Central memory CD8-positive, alpha-beta T cell (primary cell): ENCODE data around the gene SLC24A3.

Source experiments
- ATAC-seq: fragments of 150-1000 bp; cut with Tn5 transposase; replicated peaks from 2 replicates; pipeline ENCODE4 v1.10.0; 2022; ENCODE audit warnings: mild to moderate bottlenecking, moderate FRiP score, moderate number of reproducible peaks; ENCODE audit not compliant: poor library complexity, severe bottlenecking; ENCODE audit errors: extremely low read depth
- DNase-seq, 2 donors: peaks; one replicate each; pipeline ENCODE4 v3.0.0; 2021; ENCODE audit warnings: low spot score in 2 of 2
- H3K27ac Mint-ChIP-seq: one replicate; pipeline ENCODE4 v1.8.0; 2022; ENCODE audit warnings: low read depth, mild to moderate bottlenecking, moderate library complexity, mixed read lengths
- H3K27me3 Mint-ChIP-seq: one replicate; pipeline ENCODE4 v1.8.0; 2022; ENCODE audit warnings: mixed read lengths
- H3K36me3 Mint-ChIP-seq: one replicate; pipeline ENCODE4 v1.8.0; 2022; ENCODE audit warnings: mild to moderate bottlenecking, moderate library complexity, mixed read lengths; ENCODE audit not compliant: insufficient read depth
- H3K4me1 Mint-ChIP-seq: one replicate; pipeline ENCODE4 v1.8.0; 2022; ENCODE audit warnings: mixed read lengths
- H3K4me3 Mint-ChIP-seq: one replicate; pipeline ENCODE4 v1.8.0; 2022; ENCODE audit warnings: mild to moderate bottlenecking, moderate library complexity, mixed read lengths
- H3K9me3 Mint-ChIP-seq: one replicate; pipeline ENCODE4 v1.8.0; 2022; ENCODE audit warnings: mixed read lengths

The SLC24A3 gene

DNA sequence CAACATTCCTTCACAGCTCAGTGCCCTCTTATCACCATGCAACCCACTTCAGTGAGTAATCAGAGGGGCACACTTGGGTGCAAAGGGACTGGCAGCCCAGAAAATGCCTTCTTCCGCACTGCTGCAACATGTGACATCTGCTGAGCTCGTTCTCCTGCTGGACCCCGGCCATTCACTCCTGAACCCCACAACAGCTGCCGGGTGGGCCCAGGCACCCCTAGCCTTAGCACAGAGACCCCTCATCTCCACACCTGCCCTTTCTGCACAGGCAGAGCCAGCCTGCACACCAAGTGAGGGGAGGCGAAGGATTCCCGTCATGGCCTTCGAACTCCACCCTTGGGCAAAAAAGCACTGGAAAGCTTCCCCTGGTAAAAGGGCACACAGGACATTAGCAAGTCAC, 381.3 kb downstream of the SLC24A3 start:
- H3K4me1 Mint-ChIP-seq: no peaks in the 10 kb centered on the region
- no peaks in the 10 kb centered on the region for H3K36me3 Mint-ChIP-seq
- H3K9me3 Mint-ChIP-seq: peaks cover 10% of the 10 kb centered on the region
- DNase-seq: no peak
- H3K27ac Mint-ChIP-seq: no peak overlapping the region
- H3K4me3 Mint-ChIP-seq: no peak overlapping the region
- no peak for ATAC-seq
- no peaks in the 10 kb centered on the region for H3K27me3 Mint-ChIP-seq

- Mint-ChIP-seq H3K27ac (no peak overlapping the region), H3K9me3 (peaks cover 10% of the 10 kb centered on the region), H3K4me3 (no peak overlapping the region), H3K36me3 (no peaks in the 10 kb centered on the region), H3K4me1 (no peaks in the 10 kb centered on the region), H3K27me3 (no peaks in the 10 kb centered on the region)
- ATAC-seq (no peak), DNase-seq (no peak)
These were observed 382.5 kb downstream of the SLC24A3 start for GRCh38 chr20:19594896-19595295.

DNA sequence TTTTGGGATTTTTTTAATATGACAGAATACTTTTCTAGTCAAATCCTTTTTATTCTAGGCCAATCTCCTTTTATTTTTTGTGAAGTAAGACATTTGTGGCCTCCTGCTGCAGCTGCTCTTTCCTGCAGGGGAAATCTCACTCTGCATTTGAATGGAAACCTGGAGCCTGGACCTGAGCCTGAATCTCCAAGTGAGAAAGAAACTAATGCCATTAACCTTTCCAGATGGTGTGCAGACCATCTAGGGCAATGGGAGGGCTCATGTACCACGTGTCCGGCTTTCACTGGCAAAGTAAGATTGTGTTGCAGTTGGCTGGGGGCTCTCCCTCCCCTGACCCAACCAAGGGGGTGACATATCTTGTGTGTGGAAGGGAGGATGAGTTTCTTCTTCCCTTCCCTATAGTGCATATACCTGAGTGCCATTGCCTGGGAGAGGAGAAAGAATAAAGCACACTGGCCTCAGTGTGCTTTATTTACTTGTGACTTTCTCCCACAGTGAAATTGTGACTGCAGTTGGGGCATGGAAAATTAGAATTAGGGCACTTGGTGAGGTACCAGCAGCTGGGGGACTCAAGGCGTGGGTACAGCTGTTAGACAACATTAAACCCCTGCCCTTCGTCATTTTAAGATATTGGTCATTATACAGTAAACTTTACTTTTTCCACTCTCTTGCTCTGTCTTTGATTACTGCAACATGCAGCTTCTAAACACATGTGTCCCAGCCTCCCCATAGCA, 385.8 kb downstream of the SLC24A3 start:
- Mint-ChIP-seq H3K4me1 (no peaks in the 10 kb centered on the region), H3K9me3 (no peaks in the 10 kb centered on the region), H3K27me3 (no peaks in the 10 kb centered on the region), H3K4me3 (no peak overlapping the region), H3K27ac (no peak overlapping the region), H3K36me3 (no peaks in the 10 kb centered on the region)
- ATAC-seq (no peak), DNase-seq (no peak)

DNA sequence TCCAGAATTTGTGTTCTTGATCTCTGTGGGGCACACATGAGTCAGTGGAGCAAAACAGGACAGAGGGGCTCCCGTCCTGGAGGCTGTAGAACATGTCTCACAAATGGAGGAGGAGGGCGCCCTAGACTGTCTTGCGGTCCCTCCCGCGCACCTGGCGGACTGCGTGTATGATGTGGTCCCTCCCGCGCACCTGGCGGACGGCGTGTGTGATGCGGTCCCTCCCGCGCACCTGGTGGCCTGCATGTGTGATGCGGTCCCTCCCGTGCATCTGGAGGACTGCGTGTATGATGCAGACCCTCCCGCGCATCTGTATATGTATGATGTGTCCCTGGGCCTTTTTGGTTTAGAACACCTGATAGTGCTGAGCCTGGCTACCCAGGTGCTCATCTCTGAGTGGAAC, 386.8 kb downstream of the SLC24A3 start:
- H3K27me3 Mint-ChIP-seq: no peaks in the 10 kb centered on the region
- H3K27ac Mint-ChIP-seq: no peak overlapping the region
- H3K9me3 Mint-ChIP-seq: no peaks in the 10 kb centered on the region

GRCh38 chr20:19600042-19600441, 387.6 kb downstream of the SLC24A3 start:
- Mint-ChIP-seq H3K27me3 (no peaks in the 10 kb centered on the region), H3K36me3 (no peaks in the 10 kb centered on the region), H3K27ac (no peak overlapping the region), H3K9me3 (no peaks in the 10 kb centered on the region), H3K4me1 (no peaks in the 10 kb centered on the region), H3K4me3 (no peak overlapping the region)
- no peak for ATAC-seq
- no peak for DNase-seq

More for the DNA sequence above, 386.8 kb downstream of the SLC24A3 start:
- Mint-ChIP-seq H3K4me3 (no peak overlapping the region), H3K36me3 (no peaks in the 10 kb centered on the region), H3K4me1 (no peaks in the 10 kb centered on the region)
- no peak for ATAC-seq
- DNase-seq: no peak

DNA sequence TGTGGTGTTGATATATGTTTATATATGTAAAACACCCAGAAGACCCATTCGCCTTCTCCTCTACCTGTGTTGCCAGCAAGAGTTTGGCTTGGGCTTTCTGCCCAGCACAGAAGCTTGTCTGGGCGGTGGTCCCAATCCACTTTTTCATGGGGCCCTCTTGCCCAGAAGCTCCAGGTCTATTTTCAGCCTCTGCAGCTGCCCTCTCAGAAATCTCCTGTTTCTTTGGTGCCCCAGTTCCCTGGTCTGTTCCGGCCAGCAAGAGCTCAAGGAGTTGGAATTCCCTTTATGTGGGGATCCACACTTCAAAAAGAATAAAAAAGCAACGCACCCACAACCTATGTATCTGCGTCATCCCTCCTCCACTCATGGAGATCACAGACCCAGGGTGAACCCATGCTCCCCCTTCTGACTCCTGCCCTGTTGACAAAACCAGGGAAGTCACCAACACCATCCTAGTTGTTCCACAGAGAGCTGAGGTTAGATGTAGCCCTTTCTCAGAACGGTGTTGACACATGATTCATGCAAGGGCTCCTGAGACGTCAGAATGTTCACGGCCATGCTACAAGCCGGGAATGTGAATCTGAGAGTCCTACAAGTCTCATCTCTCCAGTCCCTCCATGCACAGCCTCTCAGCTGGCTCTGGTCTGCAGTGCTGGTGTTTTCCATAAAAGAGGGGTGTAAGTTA, 388.8 kb downstream of the SLC24A3 start:
- no peak for DNase-seq
- H3K4me1 Mint-ChIP-seq: no peaks in the 10 kb centered on the region
- ATAC-seq: no peak
- no peak overlapping the region for H3K4me3 Mint-ChIP-seq
- no peaks in the 10 kb centered on the region for H3K27me3 Mint-ChIP-seq
- H3K27ac Mint-ChIP-seq: no peak overlapping the region
- H3K36me3 Mint-ChIP-seq: no peaks in the 10 kb centered on the region
- H3K9me3 Mint-ChIP-seq: no peaks in the 10 kb centered on the region

GRCh38 chr20:19602675-19603375, 390.4 kb downstream of the SLC24A3 start:
- DNase-seq: no peak
- Mint-ChIP-seq H3K9me3 (no peaks in the 10 kb centered on the region), H3K27ac (no peak overlapping the region), H3K36me3 (no peaks in the 10 kb centered on the region), H3K27me3 (no peaks in the 10 kb centered on the region), H3K4me3 (no peak overlapping the region), H3K4me1 (no peaks in the 10 kb centered on the region)
- ATAC-seq: no peak

DNA sequence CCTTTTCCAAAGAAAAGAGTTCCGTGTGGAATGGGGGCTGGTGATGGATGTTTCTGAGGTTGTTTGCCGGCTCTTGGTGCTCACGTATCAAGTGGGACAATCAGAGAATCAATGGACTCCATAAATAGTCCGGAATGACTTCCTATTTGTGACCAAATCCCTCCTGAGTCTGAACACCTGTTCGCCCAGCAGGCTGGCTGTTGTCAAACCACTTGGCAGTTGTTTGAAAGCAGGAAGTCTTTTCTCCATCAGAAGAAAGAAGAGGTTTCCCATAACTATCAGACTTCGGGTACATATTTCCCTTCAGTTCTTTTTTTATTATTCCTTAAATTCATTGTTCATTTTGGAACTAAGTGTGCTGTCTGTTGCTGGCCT, 390.9 kb downstream of the SLC24A3 start:
- Mint-ChIP-seq H3K27me3 (no peaks in the 10 kb centered on the region), H3K27ac (no peak overlapping the region), H3K4me1 (no peaks in the 10 kb centered on the region), H3K9me3 (no peaks in the 10 kb centered on the region), H3K4me3 (no peak overlapping the region), H3K36me3 (no peaks in the 10 kb centered on the region)
- no peak for DNase-seq
- no peak for ATAC-seq

DNA sequence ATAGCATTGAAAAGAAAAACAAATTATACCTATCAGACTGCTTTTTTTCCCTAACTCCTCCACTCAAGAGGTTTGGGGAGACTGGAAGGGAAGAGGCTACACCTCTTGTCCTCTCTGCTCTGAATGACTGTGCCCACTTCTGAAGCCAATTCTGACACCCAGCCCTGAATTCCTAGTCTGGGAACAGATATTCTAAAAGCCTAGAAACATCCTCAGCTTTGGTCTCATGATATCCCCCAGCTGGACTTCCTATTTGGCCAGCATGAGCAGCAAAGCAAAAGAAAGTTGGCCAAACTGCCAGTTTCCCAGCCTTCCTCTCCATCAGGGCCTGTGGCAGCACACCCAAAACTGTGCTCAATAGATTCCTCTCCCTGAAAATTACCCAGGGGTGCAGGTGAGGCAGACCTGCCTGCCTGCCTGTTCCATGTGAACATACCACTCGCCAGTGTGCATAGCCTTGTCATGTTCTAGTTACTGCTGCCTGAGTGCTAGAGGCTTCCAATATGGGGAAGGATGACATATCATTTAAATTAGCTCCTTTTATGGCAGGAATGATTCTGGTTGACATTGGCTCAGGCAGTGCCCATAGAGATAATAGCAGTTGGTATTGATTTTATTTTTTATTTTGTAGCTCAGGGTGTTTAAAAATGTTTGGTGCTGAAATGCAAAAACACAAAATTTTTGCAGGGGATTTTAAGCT, 393.5 kb downstream of the SLC24A3 start:
- ATAC-seq: no peak
- Mint-ChIP-seq H3K27ac (no peak overlapping the region), H3K4me1 (no peaks in the 10 kb centered on the region)

DNA sequence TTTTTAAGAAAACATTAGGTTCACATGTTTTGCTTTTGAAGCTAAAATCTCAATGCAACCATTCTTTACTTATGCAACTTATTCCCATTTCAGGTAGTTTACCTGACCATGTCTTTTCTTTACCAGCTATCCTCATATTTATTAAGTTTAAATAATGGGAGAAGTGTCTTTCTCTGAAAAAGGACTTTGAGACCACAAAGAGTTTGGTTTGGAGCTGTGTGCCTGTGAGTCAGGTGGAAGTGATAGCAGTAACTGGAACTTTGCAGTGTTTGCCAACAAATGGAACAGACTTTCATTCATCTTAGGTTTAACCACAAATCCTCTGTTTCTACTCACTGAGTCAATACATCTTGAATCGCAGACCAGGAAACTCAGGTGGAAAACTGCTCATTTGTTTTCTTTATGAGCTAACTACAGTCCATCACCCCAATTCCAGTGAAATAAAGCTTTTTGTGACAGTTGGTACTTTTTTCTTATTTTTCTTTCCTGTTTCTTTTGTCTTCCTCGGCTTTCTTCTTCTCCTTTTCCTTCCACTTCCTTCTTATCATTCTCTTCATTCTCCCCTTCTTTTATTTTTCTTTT, 397.3 kb downstream of the SLC24A3 start:
- Mint-ChIP-seq H3K4me1 (no peaks in the 10 kb centered on the region), H3K27ac (no peak overlapping the region), H3K9me3 (no peaks in the 10 kb centered on the region), H3K4me3 (no peak overlapping the region), H3K27me3 (peaks cover 19% of the 10 kb centered on the region), H3K36me3 (no peaks in the 10 kb centered on the region)
- ATAC-seq (no peak), DNase-seq (no peak)

More for the DNA sequence above, 393.5 kb downstream of the SLC24A3 start:
- no peak for DNase-seq
- Mint-ChIP-seq H3K4me3 (no peak overlapping the region), H3K36me3 (no peaks in the 10 kb centered on the region), H3K9me3 (no peaks in the 10 kb centered on the region), H3K27me3 (no peaks in the 10 kb centered on the region)

GRCh38 chr20:19615629-19616028, 403.2 kb downstream of the SLC24A3 start:
- H3K4me1 Mint-ChIP-seq: no peaks in the 10 kb centered on the region
- ATAC-seq: no peak
- no peak overlapping the region for H3K4me3 Mint-ChIP-seq
- peaks cover 19% of the 10 kb centered on the region for H3K27me3 Mint-ChIP-seq
- no peaks in the 10 kb centered on the region for H3K36me3 Mint-ChIP-seq
- H3K27ac Mint-ChIP-seq: no peak overlapping the region
- no peaks in the 10 kb centered on the region for H3K9me3 Mint-ChIP-seq
- DNase-seq: no peak

- peaks cover 19% of the 10 kb centered on the region for H3K27me3 Mint-ChIP-seq
- no peak overlapping the region for H3K4me3 Mint-ChIP-seq
- no peaks in the 10 kb centered on the region for H3K36me3 Mint-ChIP-seq
- ATAC-seq (no peak), DNase-seq (no peak)
- H3K4me1 Mint-ChIP-seq: no peaks in the 10 kb centered on the region
- no peaks in the 10 kb centered on the region for H3K9me3 Mint-ChIP-seq
- no peak overlapping the region for H3K27ac Mint-ChIP-seq
These were observed 403.6 kb downstream of the SLC24A3 start for GRCh38 chr20:19616081-19616480.
